ENCODE results near the gene IGFL4.
A peak's percentile ranks its signal among the peaks of the same experiment; 100 is the strongest.

The IGFL4 gene

DNA sequence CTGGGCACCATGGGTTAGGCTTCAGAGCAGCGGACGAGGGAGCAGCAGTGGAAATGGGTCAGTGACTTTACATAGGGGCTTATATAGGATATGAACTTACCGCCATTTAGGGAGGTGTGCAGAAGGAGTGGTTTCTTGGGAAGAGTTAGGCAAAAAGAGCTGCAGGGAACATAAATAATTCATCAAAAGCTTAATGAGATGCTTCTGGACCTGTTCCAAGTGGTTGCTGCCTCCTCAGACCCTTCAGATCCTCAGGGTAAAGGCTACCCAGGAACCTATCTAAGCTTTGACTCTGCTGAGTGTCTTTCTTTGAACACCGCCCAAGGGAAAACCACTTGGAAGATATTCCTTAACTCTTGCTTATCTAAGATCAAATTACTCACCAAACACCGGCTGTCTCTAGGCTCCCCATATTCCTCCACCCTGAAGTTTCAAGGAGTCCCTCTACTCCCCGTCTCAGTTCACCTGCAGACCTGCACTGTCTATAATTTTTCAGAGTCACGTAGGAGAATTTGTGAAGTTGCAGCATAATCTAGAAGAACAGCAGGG is at the start of gene IGFL4:
TSS of gene IGFL4 (minus strand) at position 51 of the 549 bp plus-strand sequence. CDS start at position 11, 40 bp downstream.
- DNase-seq (ENCODE audit: low spot score), result no peak

GRCh38 chr19:46090444-46090843 is 49.6 kb upstream of the IGFL4 start:
- no peak for DNase-seq (ENCODE audit: low spot score)

- DNase-seq (ENCODE audit: low spot score), result no peak
Observed at GRCh38 chr19:46089432-46089831, 48.6 kb upstream of the IGFL4 start.

DNA sequence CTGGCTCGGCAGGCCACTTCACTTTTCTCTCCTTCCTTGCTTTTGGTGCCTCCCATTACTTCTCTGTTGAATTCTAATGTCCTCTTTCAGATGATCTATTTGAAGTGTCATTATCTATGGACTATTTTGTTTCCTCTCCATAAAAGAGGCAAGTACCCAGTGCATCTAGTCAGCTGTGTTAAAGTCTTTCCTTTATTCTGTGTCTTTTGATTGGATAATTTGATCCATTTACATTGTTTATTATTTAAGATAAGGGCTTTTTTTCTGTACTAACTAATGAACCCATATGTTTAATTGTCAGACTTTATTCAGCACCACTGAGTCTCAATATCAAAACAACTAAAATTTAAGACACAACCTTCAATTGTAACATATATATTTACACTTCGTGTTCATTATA is 47.3 kb upstream of the IGFL4 start:
- DNase-seq (ENCODE audit: low spot score), result no peak

- no peak for DNase-seq (ENCODE audit: low spot score)
Observed at GRCh38 chr19:46085888-46086287, 45.1 kb upstream of the IGFL4 start.

DNA sequence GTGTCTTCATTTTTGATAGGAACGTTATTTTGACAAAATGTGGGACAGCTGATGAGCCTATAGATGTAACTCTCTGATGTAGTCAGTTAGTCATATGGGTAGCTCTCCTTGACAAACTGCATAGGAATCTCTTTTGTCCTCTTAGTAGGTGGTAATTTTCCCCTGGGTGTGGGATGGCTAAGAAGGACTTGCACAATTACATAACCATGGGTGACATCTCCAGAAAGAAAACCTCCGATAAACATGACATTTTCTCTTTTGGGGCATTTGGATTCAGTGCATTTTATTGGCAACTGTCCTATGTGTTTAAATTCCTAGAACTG is 41.9 kb upstream of the IGFL4 start:
- no peak for DNase-seq (ENCODE audit: low spot score)

GRCh38 chr19:46081928-46082727 is 41.3 kb upstream of the IGFL4 start:
- peak; percentile 47 for DNase-seq (ENCODE audit: low spot score)

DNA sequence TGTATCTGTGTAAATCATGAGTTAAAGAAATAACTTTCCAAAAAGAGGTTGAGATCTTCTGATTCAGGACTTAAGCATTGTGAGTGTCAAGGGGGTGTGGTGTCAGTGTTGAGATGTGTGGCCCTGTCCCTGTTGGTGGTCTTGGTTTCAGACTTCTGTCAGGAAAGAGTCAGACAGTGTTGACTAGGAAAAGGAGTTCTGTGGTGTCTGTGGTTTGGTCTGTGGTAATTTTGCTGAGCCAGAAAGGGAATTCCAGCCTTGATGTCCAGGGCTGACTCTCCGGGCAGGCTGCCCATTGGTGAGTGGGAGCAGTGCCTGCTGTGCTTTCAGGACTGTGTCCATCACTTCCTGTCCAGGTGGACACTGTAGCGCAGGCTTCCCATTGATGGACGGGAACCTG is 39.8 kb upstream of the IGFL4 start:
- DNase-seq (ENCODE audit: low spot score), result no peak

GRCh38 chr19:46079576-46079975 is 38.8 kb upstream of the IGFL4 start:
- DNase-seq (ENCODE audit: low spot score), result no peak

- DNase-seq (ENCODE audit: low spot score), result peak; percentile 55
Observed at GRCh38 chr19:46078573-46079332, 38.0 kb upstream of the IGFL4 start.

DNA sequence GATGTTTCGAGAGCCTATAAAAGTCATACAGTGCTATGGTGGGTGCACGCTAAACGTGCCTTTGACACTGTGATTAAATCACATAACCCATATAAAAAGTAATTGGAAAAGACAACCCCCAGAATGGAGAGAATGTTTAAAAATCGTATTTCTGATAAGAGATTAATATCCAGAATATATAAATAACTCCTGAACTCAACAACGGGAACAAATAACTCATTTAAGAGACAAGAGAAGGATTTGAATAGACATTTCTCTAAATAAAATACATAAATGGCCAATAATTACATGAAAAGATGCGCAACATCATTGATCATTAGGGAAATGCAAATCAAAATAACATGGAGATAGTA is 37.0 kb upstream of the IGFL4 start:
- no peak for DNase-seq (ENCODE audit: low spot score)

DNA sequence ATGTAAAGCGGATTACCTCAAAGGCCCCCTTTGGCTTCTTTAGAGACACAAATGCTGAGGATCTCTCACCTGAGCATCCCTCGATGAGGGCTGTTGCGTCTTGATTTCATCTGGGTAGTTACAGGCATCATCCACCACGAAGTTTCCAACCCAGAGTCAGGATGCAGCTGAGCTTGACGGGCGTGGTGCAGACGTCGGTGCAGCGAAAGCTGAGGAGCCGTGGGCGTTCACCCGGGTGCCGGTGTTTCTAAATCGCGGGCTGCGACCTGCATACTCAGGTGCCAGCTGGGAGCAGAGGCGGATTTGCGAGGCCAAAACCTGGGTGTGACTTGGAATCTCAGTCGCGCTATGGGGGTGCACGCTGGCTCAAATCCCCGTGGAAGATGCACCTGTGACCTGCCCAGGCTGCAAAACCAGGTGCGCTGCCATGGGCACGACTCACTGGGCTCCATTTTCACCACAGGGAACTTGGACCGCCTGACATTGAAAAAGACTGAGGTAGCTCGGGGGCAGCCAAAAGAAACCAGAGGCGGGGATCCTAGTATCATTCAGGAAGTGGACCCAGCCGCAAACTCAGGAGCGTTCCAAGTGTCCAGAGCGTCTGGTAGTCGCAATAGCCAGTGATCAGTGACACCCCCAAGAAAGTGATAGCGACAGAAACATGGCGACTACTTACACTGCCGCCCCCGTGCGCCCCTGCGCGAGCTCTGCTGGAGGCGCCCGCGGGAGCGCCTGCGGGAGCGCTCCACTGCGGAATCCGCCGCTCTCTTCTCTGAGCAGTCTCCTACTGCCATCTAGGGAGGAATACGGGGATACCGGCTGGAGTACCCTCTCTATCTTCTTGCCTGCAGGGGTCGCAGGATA is 36.4 kb upstream of the IGFL4 start:
- peak; percentile 91 for DNase-seq (ENCODE audit: low spot score)

DNA sequence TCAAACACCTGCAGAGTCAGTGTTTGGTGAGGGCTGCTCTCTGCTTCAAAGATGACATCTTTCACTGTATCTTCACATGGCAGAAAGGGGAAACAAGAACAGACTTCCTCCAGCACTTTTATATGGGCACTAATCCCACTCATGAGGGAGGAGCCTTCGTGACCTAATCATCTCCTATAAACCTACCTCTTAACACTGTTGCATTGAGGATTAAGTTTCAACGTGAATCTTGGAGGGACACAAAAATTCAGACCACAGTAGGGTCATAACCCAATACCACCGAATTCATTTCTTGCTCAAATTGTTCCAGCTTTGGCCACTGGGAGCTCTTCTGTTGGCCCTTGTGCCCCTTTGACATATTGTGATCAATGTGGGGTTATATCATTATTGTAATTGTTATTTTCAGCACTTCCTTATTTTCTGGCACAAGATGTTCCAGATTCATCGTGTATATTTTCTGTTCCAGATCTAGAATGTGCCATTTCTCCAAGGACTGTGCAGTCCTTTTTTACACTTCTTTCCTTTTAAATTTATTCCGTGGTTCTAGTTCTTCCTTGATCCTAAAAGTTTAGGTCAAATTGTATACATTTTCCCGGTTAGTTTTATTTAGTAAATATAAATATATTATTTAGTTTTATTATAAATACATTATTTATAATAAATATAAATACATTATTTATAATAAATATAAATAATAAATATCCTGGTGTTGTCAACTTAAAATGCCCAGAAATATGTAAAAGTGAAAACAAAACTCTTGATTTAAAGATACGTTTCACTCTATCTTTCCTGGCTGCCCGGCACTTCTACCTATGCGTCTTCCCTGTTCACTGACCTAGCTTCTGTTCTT is 35.5 kb upstream of the IGFL4 start:
- DNase-seq (ENCODE audit: low spot score), result no peak

DNA sequence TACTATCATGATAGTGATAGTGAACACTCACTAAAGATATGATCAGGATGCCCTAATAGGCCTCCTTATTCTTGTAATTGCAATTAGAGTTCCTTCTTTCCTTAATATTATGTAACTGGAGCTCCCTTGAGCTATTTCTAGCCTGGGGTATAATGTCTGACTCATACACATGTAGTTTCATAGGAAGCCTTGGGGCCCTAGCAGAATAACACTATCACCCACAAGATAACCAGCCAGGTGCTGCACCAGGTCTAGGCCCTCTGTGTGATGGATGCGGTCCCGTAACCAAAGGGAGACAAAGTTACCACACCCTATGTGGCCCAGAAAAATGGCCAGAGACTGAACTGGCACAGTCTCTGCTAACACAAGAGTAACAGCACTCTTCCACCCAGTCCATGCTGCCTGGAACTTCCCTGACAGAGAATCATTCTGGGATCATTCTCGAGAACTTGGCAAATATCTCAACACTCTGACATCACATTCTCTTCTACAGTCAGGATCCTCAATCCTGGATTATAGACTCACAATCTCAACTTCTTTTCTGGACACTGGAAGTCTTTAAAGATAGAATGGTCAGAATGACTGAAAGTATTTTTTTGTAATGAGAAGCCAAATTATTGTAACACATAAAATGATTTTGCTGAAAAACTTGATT is 32.6 kb upstream of the IGFL4 start:
- no peak for DNase-seq (ENCODE audit: low spot score)

GRCh38 chr19:46069806-46070341 is 29.1 kb upstream of the IGFL4 start:
- DNase-seq (ENCODE audit: low spot score), result no peak

- no peak for DNase-seq (ENCODE audit: low spot score)
Observed at GRCh38 chr19:46068345-46069258, 27.8 kb upstream of the IGFL4 start.

DNA sequence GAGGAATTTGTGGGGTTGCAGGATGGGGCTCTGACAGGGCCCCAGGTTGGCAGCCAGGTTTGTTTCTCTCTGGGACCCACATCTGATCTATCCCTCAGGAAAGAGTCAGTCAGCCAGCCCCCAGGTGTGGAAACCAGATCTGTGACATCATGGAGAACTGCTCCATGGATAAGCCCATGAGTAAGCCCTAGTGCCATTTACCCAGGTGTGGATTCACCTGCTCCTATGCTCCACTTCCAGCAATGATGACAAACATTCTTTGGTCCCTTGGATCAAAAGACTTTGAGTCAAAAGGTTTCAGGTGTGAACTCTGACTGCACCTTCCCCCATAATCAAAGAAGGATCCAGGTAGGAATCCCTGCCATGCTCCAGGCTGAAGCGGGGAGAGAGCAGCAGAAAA is 26.9 kb upstream of the IGFL4 start:
- DNase-seq (ENCODE audit: low spot score), result no peak

DNA sequence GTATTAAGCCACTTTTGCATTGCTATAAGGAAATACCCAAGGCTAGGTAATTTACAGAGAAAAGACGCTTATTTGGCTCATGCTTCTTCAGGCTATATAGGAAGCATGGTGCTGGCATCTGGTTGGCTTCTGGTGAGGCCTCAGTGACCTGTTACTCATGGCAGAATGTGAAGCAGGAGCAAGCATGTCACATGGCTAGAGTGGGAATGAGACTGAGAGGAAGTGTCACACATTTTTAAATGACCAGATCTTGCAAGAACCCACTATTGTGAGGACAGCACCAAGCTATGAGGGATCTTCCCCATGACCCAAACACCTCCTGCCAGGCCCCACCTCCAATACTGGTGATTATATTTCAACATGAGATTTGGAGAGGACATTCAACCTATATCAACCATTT is 25.7 kb upstream of the IGFL4 start:
- DNase-seq (ENCODE audit: low spot score), result no peak

GRCh38 chr19:46065486-46066071 is 24.8 kb upstream of the IGFL4 start:
- no peak for DNase-seq (ENCODE audit: low spot score)

Measured in HuH-7 (cell line).